A673 (cell line): ENCODE results near the gene ASIC2.

Source experiments
- EZH2 ChIP-seq: fragments of 200-600 bp; sonication (generic); IDR thresholded peaks from 2 replicates; pipeline ENCODE4 v1.6.1; 2017; ENCODE audit warnings: borderline replicate concordance, low read depth, mild to moderate bottlenecking, mixed read lengths, antibody characterized with exemption, low read length; ENCODE audit not compliant: poor library complexity, severe bottlenecking
- TF ChIP-seq, protein P1 (sequence below): fragments of 300-800, 200-600 bp; sonication (generic); conservative IDR thresholded peaks from 2 replicates; pipeline ENCODE4 v1.5.1; 2017; ENCODE audit warnings: low read depth, mild to moderate bottlenecking, antibody characterized with exemption, low read length, moderate library complexity, mixed read lengths

DNA sequence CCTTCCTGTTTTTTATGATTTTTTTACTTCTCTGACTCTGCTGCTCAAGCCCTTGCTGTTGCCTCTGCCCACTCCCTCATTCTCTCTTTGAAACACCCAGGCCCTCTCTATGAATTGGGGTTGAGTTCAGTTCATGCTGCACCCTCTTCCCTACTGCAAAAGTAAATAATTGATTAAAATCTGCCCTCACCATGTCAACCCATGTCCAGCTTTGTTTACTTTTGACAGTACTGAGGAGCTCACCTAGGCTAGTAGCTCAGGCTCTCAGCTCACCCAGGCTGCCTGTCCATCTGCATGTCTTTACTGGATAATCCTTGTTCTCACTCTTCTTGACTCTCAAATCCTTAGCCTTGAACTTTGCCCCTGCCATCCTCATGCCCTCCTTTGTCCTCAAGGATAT, 206.2 kb downstream of the ASIC2 start:
- TF ChIP-seq, protein P1, sequence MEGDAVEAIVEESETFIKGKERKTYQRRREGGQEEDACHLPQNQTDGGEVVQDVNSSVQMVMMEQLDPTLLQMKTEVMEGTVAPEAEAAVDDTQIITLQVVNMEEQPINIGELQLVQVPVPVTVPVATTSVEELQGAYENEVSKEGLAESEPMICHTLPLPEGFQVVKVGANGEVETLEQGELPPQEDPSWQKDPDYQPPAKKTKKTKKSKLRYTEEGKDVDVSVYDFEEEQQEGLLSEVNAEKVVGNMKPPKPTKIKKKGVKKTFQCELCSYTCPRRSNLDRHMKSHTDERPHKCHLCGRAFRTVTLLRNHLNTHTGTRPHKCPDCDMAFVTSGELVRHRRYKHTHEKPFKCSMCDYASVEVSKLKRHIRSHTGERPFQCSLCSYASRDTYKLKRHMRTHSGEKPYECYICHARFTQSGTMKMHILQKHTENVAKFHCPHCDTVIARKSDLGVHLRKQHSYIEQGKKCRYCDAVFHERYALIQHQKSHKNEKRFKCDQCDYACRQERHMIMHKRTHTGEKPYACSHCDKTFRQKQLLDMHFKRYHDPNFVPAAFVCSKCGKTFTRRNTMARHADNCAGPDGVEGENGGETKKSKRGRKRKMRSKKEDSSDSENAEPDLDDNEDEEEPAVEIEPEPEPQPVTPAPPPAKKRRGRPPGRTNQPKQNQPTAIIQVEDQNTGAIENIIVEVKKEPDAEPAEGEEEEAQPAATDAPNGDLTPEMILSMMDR, result no peak
- no peak for TF ChIP-seq EZH2
